ENCODE measurements around the gene RSAD1. TPM values are rescaled to one million over a fixed set of nuclear protein-coding genes. Genes with fewer than 3 reads are reported as not detected.

RSAD1 gene
- total and polyA plus RNA-seq, 2 donors from 2014 or later: 38.9 to 39.9 TPM

DNA sequence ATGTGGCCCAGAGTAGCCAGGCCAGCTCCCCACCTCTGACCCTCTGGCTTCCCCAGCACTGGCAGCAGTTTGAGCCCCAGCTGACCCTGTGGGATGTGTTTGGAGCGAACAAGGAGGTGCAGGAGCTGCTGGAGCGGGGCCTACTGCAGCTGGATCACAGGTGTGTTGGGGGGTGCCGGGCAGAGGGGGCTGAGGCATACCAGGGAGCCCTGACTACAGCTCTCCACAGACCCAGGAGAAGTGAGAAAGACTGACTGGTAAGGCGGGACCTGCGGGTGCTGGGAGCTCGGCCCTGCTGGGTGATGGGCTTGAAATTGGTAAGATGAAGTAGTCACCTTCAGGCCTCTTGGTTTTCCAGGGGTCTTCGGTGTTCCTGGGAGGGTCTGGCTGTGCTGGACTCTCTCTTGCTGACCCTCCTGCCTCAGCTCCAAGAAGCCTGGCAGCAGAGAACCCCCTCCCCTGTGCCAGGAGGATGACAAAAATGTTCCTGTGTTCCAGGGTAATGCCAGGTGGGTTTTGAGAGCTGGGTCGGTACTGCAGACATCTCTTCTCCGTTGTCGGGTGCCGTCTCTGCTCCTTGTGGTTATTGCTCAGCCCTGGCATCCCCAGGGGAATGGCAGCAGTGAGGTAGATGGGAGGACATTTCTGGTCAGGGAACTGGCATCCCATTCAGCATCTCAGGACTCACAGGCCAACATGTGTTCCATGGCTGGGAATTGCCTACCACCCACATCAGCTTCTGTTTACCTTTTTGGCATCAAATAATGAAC is 5.9 kb downstream of the RSAD1 start:
- H3K27me3 ChIP-seq (ENCODE audit: control insufficient read depth, insufficient read depth, low read length): no peaks in the 10 kb centered on the region
- intact Hi-C loops (cut with DNase I): no loop called here
- DNase-seq (peak in 2 of 5 donors; percentile 33 to 58), FAIRE-seq (no peak)
- H3K9me3 ChIP-seq (ENCODE audit: control insufficient read depth in 2 of 3, insufficient read depth in 1 of 3, low read length in 3 of 3): no peaks in the 10 kb centered on the region
- H3K27ac ChIP-seq (ENCODE audit: low read depth in 2 of 2, low read length in 2 of 2): no peak overlapping the region
- peaks cover 0 to 31% (median 21%) of the 10 kb centered on the region in 3 donors for H3K36me3 ChIP-seq (ENCODE audit: control insufficient read depth in 2 of 3, insufficient read depth in 3 of 3, low read length in 3 of 3)
- no peak overlapping the region for H3K9ac ChIP-seq (ENCODE audit: low read length in 3 of 3)
- peaks cover 0 to 6% (median 6%) of the 10 kb centered on the region in 3 donors for H3K4me1 ChIP-seq (ENCODE audit: control insufficient read depth in 2 of 3, insufficient read depth in 2 of 3, low read depth in 1 of 3, low read length in 3 of 3)
- H3K4me3 ChIP-seq (ENCODE audit: low read length in 3 of 3): no peak overlapping the region
- TF ChIP-seq, protein P1, sequence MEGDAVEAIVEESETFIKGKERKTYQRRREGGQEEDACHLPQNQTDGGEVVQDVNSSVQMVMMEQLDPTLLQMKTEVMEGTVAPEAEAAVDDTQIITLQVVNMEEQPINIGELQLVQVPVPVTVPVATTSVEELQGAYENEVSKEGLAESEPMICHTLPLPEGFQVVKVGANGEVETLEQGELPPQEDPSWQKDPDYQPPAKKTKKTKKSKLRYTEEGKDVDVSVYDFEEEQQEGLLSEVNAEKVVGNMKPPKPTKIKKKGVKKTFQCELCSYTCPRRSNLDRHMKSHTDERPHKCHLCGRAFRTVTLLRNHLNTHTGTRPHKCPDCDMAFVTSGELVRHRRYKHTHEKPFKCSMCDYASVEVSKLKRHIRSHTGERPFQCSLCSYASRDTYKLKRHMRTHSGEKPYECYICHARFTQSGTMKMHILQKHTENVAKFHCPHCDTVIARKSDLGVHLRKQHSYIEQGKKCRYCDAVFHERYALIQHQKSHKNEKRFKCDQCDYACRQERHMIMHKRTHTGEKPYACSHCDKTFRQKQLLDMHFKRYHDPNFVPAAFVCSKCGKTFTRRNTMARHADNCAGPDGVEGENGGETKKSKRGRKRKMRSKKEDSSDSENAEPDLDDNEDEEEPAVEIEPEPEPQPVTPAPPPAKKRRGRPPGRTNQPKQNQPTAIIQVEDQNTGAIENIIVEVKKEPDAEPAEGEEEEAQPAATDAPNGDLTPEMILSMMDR (IDR thresholded peaks at IDR 0.05; ENCODE audit: borderline replicate concordance, extremely low read depth, insufficient read depth): no peak

DNA sequence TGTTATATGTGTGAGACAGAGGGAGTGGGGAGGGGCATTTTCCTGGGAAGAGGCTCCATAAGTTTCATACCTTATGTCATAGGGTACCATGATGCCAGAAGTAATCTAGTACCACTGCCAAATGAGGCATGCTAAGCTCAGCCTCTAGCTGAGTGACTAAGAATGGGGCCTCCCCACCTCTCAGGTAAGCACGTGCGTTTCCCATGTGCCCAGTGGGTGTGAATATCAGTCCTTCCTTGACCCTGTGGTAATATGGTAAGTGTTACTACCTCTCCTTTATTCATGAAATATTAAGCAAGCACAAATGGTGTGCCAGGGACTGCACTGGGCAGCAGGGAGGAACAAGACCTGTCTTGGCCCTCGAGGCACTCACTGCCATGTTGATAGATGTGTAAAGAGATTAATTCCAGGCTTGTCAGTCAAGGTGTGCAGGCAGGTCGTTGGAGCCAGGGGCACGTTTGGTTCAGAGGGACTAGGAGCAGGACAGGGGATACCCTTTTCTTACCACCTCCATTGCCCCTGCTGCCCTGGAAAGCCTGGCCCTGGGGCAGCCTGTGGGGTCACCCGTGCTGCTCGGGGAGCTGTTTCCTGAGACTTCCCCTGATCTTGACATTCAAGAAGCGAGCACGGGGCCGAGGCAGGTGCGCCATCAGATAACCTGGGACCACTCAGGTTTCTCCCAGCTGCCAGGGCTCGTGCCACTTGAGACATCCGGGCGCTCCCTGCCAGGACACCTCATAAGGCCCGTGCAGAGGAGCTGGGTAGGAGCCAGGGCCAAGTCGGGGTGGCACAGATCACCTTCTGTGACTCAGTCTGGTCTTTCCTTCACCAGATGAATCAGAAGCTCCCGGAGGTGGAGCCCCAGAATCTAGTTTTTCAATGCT is 8.8 kb downstream of the RSAD1 start:
- FAIRE-seq (no peak), DNase-seq (peak in 1 of 5 donors; percentile 56)
- Histone ChIP-seq H3K4me1 (ENCODE audit: control insufficient read depth in 2 of 3, insufficient read depth in 2 of 3, low read depth in 1 of 3, low read length in 3 of 3) (no peaks in the 10 kb centered on the region), H3K27me3 (ENCODE audit: control insufficient read depth, insufficient read depth, low read length) (no peaks in the 10 kb centered on the region), H3K36me3 (ENCODE audit: control insufficient read depth in 2 of 3, insufficient read depth in 3 of 3, low read length in 3 of 3) (peaks cover 0 to 28% (median 21%) of the 10 kb centered on the region in 3 donors), H3K4me3 (ENCODE audit: low read length in 3 of 3) (no peak overlapping the region), H3K9me3 (ENCODE audit: control insufficient read depth in 2 of 3, insufficient read depth in 1 of 3, low read length in 3 of 3) (no peaks in the 10 kb centered on the region), H3K27ac (ENCODE audit: low read depth in 2 of 2, low read length in 2 of 2) (no peak overlapping the region), H3K9ac (ENCODE audit: low read length in 3 of 3) (no peak overlapping the region)
- TF ChIP-seq, protein P1 (IDR thresholded peaks at IDR 0.05; ENCODE audit: borderline replicate concordance, extremely low read depth, insufficient read depth): no peak
- intact Hi-C loops (cut with DNase I): no loop called here

- H3K9me3 ChIP-seq (ENCODE audit: control insufficient read depth in 2 of 3, insufficient read depth in 1 of 3, low read length in 3 of 3): no peaks in the 10 kb centered on the region
- no peak overlapping the region for H3K4me3 ChIP-seq (ENCODE audit: low read length in 3 of 3)
- intact Hi-C loops (cut with DNase I): no loop called here
- no peak overlapping the region for H3K27ac ChIP-seq (ENCODE audit: low read depth in 2 of 2, low read length in 2 of 2)
- TF ChIP-seq, protein P1 (IDR thresholded peaks at IDR 0.05; ENCODE audit: borderline replicate concordance, extremely low read depth, insufficient read depth): no peak
- DNase-seq (peak in 1 of 5 donors; percentile 13), FAIRE-seq (no peak)
- H3K27me3 ChIP-seq (ENCODE audit: control insufficient read depth, insufficient read depth, low read length): no peaks in the 10 kb centered on the region
- no peaks in the 10 kb centered on the region for H3K4me1 ChIP-seq (ENCODE audit: control insufficient read depth in 2 of 3, insufficient read depth in 2 of 3, low read depth in 1 of 3, low read length in 3 of 3)
- peaks cover 0 to 20% (median 15%) of the 10 kb centered on the region in 3 donors for H3K36me3 ChIP-seq (ENCODE audit: control insufficient read depth in 2 of 3, insufficient read depth in 3 of 3, low read length in 3 of 3)
- H3K9ac ChIP-seq (ENCODE audit: low read length in 3 of 3): no peak overlapping the region
These were observed 10.2 kb downstream of the RSAD1 start for GRCh38 chr17:50488880-50489279.

Measured in kidney (tissue), 14 donors.